GM18868 (cell line): ENCODE results near the gene PPP1R13B.
"Not testable (repeated sequence)": the region's sequence is repeated elsewhere in the genome, so short reads cannot be mapped to it uniquely, and the experiment has no call there.

Experiments
- ATAC-seq: cut with Tn5 transposase; IDR thresholded peaks from one replicate; pipeline ENCODE4 v1.9.1; 2021; ENCODE audit warnings: mild to moderate bottlenecking, moderate library complexity; ENCODE audit not compliant: unreplicated experiment

The PPP1R13B gene

GRCh38 chr14:103847451-103848174, at the start of gene PPP1R13B:
TSS of gene PPP1R13B (minus strand) at chr14:103847575. CDS start at chr14:103847307, 268 bp downstream.
- peak; percentile 89 for ATAC-seq

GRCh38 chr14:103896578-103896977, 49.2 kb upstream of the PPP1R13B start:
- ATAC-seq, result no peak

GRCh38 chr14:103894723-103895059, 47.3 kb upstream of the PPP1R13B start:
- no peak for ATAC-seq

DNA sequence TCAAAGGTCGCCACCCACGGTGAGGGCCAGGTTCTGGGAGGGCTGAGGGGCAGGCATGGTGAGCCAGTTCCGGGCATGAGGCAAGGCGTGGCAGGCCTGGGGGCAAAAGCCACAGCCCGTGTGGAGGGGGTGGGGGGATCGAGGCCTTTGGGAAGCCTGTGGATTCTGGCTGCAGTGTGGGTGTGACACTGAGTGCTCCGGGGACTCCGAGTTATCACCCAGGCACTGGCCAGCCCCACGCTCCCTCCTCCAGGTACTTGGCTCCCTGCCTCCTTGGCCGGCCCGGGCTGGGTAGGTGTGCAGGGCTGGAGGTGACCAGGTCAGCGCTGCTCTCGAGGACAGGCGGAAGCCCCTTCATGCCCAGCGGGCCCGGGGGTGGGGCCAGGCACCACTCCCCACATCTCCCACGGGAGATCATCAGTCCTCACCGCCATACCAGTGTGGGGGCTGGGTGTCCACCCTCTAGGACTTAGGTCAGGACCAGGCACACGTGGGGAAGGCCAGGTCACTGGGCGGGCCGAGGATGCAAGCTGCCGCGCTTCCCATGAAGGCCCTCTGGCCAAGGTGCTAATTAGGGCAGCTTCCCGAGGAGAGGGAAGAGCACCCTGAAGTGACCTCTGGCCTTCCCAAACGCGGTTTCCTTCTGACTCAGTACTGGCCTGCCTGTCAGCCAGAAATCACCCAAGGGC, 46.8 kb upstream of the PPP1R13B start:
- ATAC-seq, result no peak

- ATAC-seq, result no peak
Observed at GRCh38 chr14:103892247-103892646, 44.9 kb upstream of the PPP1R13B start.

DNA sequence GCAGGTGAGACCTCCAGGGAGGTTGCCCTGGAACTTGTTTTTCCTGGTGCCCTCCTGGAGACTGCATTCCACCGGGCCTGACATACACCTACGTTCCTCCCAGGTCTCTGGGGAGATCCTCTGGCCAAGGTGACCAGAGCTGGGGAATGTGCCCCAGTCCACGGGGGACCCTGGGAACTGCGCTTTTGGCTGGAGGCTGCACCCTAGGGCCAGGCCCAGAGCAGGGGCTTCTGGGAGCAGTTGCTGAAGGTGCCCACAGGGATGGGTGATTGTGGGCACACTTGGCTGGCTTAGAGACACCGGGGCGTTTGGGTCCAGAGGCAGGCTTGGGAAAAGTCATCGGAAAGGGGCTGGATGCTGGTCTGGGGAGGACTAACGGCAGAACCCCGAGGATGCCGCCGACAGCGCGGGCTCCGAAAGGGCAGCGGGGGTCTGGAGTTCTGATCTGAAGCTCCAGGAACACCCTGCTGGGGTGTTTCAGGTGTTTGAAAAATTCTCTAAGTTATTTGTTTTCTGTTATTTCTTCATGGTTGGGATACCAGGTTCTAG, 44.4 kb upstream of the PPP1R13B start:
- ATAC-seq, result no peak

- no peak for ATAC-seq
Observed at GRCh38 chr14:103890821-103891666, 43.7 kb upstream of the PPP1R13B start.

DNA sequence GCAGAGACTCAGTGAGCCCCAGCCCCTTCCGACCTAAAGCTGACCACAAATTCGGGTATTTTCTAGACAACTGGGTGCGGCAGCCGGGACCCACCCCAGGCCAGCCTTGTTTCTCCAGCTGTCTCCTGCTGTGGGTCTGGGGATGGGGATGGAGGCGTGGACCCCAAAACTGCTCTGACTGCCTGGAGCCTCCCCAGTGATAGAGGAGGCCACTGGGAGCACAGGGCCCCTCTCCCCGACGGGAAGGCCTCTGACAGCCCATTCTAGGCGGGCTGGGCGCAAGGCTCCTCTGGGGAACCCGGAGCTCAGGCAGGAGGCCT, 42.6 kb upstream of the PPP1R13B start:
- no peak for ATAC-seq

DNA sequence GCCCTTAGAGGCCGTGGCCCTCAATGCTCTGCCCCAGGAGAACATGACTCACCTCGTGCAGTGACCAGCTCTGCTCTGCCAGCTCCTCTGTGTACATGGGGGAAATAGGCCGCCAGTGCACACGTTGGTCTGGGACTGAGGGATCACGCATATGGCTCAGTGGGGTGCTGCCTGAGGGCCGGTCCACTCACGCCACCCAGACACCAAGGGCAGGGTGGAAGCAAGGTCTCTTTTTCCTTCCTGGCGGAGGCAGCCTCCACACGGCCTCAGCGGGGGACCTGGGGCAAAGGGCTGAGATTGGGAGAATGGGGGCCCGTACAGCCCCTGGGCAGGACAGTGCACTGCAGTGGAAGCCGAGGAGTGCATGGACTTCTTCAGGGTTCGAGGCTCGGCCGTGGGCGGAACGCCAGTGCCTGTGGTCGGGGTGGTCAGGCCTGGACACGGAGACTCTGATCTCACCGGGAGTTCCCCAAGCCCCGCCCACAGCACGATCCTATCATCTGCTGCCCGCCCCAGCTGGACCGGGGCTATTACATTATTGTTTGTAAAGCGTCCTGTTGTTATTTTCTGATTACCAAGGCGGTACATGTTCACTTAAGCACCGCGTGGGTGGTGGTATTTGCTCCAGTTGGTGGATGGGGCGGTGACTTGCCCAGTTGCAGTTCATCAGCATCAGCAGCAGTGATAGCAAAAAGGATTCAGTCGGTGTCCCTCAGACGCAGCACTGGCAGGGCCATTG, 42.1 kb upstream of the PPP1R13B start:
- ATAC-seq, result no peak

DNA sequence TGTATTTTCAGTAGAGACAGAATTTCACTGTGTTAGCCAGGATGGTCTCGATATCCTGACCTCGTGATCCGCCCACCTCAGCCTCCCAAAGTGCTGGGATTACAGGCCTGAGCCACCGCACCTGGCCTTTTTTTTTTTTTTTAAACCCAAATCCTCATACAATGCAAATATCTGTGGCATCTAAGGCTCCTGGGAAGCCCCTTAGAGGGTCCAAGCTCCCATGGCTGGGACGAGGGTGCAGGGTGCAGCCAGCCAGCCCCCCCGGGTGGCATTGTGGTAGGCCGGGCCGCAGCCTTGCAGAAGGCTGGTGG, 41.6 kb upstream of the PPP1R13B start:
- ATAC-seq, result not testable (repeated sequence)

DNA sequence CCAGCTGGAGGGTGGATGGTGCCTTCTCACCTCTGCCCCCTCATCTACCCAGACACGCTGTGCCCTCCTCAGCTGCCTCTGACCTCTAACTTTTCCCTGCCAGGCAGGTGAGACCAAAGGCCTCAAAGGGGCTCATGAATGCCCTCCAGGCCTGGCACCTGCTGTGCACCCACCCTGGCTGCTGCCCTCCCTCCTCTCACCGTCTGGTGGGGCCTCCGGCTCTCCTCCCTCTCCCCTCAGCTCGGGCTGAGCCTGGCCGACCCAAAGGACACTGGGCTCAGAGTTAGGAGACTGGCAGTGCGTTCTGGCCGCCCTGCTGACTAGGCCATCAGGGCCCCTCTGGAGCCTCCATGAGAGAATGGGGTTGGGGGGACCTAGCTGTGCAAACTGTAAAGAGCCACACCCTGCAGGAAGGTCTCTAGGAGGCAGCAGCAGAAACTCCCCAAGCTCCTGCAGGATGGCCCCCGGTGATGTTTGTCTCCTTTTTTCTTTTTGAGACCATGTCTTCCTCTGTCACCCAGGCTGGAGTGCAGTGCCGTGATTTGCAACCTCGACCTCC, 40.3 kb upstream of the PPP1R13B start:
- ATAC-seq, result no peak

GRCh38 chr14:103887170-103887501, 39.8 kb upstream of the PPP1R13B start:
- no peak for ATAC-seq

- ATAC-seq, result no peak
Observed at GRCh38 chr14:103886304-103887169, 39.2 kb upstream of the PPP1R13B start.

DNA sequence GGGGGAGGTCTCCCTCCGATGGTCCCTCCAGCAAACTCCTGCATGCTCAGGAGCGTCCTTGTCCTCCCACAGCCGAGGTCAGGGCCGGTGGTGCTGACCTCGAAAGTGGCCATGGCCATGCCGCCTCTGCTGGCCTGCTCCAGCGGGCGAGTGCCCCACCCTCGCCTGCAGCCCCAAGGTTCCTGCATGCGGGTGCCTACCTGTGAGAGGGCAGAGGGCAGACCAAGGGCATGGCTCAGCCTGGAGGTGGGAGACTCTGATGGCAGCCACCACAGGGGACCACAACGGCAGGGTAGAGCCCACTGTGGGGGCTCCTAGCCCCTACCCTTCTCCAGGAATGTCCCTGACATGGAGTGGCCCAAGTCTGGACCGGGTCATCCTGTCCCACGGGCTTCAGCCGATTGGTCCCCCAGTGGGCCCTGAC, 38.1 kb upstream of the PPP1R13B start:
- no peak for ATAC-seq

- ATAC-seq, result no peak
Observed at GRCh38 chr14:103884854-103885253, 37.5 kb upstream of the PPP1R13B start.

GRCh38 chr14:103883263-103883523, 35.8 kb upstream of the PPP1R13B start:
- no peak for ATAC-seq

DNA sequence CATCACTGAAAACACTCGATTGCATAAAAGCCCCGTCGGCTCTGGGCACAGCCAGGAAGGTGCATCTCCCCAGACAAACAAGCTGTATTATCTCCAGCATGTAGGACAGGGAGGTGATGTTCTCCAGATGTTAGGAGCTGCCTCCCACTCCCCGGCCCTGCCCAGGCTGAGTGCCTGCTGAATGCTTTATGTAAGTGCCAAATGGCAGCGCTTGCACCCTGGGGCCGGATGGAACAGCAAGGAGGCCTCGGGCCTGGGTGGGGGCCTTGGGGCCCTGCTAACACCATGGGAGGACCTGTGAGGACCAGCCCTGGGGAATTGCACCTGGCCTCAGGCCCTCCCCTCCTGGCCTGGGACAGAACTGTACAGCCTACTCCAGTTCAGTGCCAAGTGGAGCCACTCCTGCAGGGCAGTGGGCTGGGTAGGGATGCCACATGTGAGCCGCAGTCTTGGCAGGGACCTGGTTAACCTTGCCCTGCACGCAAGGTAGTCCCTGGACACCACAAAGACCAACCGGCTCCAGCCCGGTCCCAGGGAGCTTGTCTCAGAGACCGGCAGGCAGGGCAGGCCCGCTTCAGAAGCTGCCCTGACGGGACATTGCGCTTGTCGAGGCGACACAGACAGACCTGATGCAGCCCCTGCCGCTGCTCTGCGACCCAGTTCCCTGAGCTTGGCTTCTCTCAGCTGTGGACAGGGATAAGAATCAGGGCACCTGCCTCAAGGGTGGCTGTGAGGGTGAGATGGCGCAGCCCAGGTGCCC, 35.3 kb upstream of the PPP1R13B start:
- no peak for ATAC-seq

GRCh38 chr14:103881268-103882201, 34.2 kb upstream of the PPP1R13B start:
- no peak for ATAC-seq
